Caco-2 (cell line): Measurements from ENCODE around the gene ZFYVE9. TPM values are rescaled to one million over a fixed set of nuclear protein-coding genes. Genes with fewer than 3 reads are reported as not detected.

Experiments
- BruUV-seq: library from RNA; stranded (reverse); fragments of 400-500 nt; replicated peaks from 2 replicates; lab custom pipeline; 2021; lab: Mats Ljungman, UMichigan
- CTCF ChIA-PET: fragments of 300-600 bp; sonication (Branson Sonifier 250); formaldehyde crosslinking; loops from one replicate; lab custom pipeline; 2022; ENCODE audit warnings: antibody characterized with exemption; lab: Charles Lee
- POLR2A ChIA-PET: fragments of 300-600 bp; sonication (Branson Sonifier 250); formaldehyde crosslinking; loops from one replicate; lab custom pipeline; 2022; ENCODE audit warnings: antibody characterized with exemption; lab: Charles Lee
- DNase-seq, 2 experiments: peaks; one replicate each; pipeline versions ENCODE4 v3.0.0 to v3.0.0-alpha.2; 2020 to 2022
- H3K27me3 ChIP-seq: replicated peaks from 2 replicates; pipeline ENCODE4 v1.6.0; 2011; ENCODE audit warnings: low read length; ENCODE audit not compliant: control insufficient read depth, insufficient read depth
- H3K36me3 ChIP-seq: 2 replicates; pipeline ENCODE4 v1.5.1; 2011; ENCODE audit warnings: low read length; ENCODE audit not compliant: control insufficient read depth, insufficient read depth
- H3K4me1 ChIP-seq: fragments of 250-450 bp; sonication (Bioruptor Pico); 2 replicates; pipeline ENCODE4 v1.5.1; 2020; ENCODE audit warnings: mild to moderate bottlenecking
- H3K4me3 ChIP-seq: 2 replicates; pipeline ENCODE4 v1.5.1; 2011; ENCODE audit warnings: low read depth, mild to moderate bottlenecking, control low read depth, low read length
- H3K9me3 ChIP-seq: fragments of 250-450 bp; sonication (Bioruptor Pico); 2 replicates; pipeline ENCODE4 v1.5.1; 2020; ENCODE audit warnings: mild to moderate bottlenecking, moderate library complexity
- H3K27ac Mint-ChIP-seq: one replicate; pipeline ENCODE4 v1.8.0; 2022; ENCODE audit warnings: mixed read lengths; ENCODE audit not compliant: unreplicated experiment
- H3K27me3 Mint-ChIP-seq: one replicate; pipeline ENCODE4 v1.8.0; 2022; ENCODE audit warnings: mixed read lengths; ENCODE audit not compliant: insufficient read depth, unreplicated experiment
- H3K36me3 Mint-ChIP-seq: one replicate; pipeline ENCODE4 v1.8.0; 2022; ENCODE audit warnings: mild to moderate bottlenecking, mixed read lengths; ENCODE audit not compliant: insufficient read depth, unreplicated experiment
- H3K4me1 Mint-ChIP-seq: one replicate; pipeline ENCODE4 v1.8.0; 2022; ENCODE audit warnings: low read depth, mixed read lengths; ENCODE audit not compliant: unreplicated experiment
- H3K4me3 Mint-ChIP-seq: one replicate; pipeline ENCODE4 v1.8.0; 2022; ENCODE audit warnings: mild to moderate bottlenecking, moderate library complexity, mixed read lengths; ENCODE audit not compliant: unreplicated experiment
- H3K9me3 Mint-ChIP-seq: one replicate; pipeline ENCODE4 v1.8.0; 2022; ENCODE audit warnings: mixed read lengths; ENCODE audit not compliant: unreplicated experiment
- CTCF ChIP-seq, 2 experiments: fragments of 200-600 bp in 1 of 2; IDR thresholded peaks; 1 replicate in 1 of 2; 2 replicates in 1 of 2; pipeline versions ENCODE4 v1.5.1 to v1.8.0; 2011 to 2022; ENCODE audit warnings: antibody characterized with exemption in 1 of 2, control low read depth in 1 of 2, inconsistent platforms in 1 of 2, low read depth in 1 of 2, low read length in 1 of 2, mild to moderate bottlenecking in 1 of 2, moderate library complexity in 1 of 2; ENCODE audit not compliant: insufficient read depth in 1 of 2, severe bottlenecking in 1 of 2, unreplicated experiment in 1 of 2
- intact Hi-C: fragments of 100-400 bp; cut with micrococcal nuclease; formaldehyde crosslinking; loops from one replicate; pipeline ENCODE4 v1.10.0; 2022; ENCODE audit not compliant: unreplicated experiment
- total RNA-seq: library from RNA; stranded (reverse); gene quantifications from 2 replicates; pipeline ENCODE4 v1.2.3, GENCODE V29; 2022

The ZFYVE9 gene
- total RNA-seq, 1 experiment from 2014 or later = 18.4 TPM

GRCh38 chr1:52343979-52344378 lies 202.1 kb downstream of the ZFYVE9 start:
- Mint-ChIP-seq H3K9me3 (no peaks in the 10 kb centered on the region), H3K4me1 (no peaks in the 10 kb centered on the region), H3K27me3 (no peaks in the 10 kb centered on the region), H3K36me3 (peaks cover 15% of the 10 kb centered on the region), H3K4me3 (no peak overlapping the region), H3K27ac (no peak overlapping the region)
- BruUV-seq = no TSS peak
- TF ChIP-seq CTCF (IDR thresholded peaks at IDR 0.05; ENCODE audit: insufficient read depth in 1 of 2, low read depth in 1 of 2, low read length in 1 of 2, severe bottlenecking in 1 of 2, unreplicated experiment in 1 of 2) = no peak
- Histone ChIP-seq H3K9me3 (no peaks in the 10 kb centered on the region), H3K4me3 (no peak overlapping the region), H3K27me3 (no peaks in the 10 kb centered on the region), H3K36me3 (no peaks in the 10 kb centered on the region), H3K4me1 (no peaks in the 10 kb centered on the region)
- DNase-seq = no peak
- intact Hi-C loops = no loop called here
- POLR2A ChIA-PET = no interaction called here
- CTCF ChIA-PET = no interaction called here

GRCh38 chr1:52345252-52345651 lies 203.4 kb downstream of the ZFYVE9 start:
- CTCF ChIA-PET = no interaction called here

DNA sequence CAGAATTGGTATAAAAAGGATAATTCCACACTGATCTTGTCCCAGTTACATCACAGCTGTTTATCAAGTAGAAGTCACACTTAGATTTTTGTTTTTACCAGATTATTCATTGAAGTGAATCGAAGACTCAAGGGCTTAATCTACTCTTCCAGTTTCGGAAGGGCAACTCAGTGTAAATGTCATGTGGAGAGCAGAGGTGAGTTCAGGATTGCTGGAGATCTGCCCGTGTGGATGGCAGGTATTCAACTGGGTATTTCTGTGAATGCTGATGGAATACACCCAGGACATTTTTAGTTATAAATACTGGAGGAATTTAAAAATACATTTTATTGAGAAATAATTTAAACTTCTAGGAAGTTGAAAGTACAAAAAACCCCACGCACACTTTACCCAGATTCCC lies 204.8 kb downstream of the ZFYVE9 start:
- DNase-seq = no peak
- H3K27ac Mint-ChIP-seq = no peak overlapping the region
- CTCF ChIA-PET = no interaction called here
- no peak for TF ChIP-seq CTCF (IDR thresholded peaks at IDR 0.05; ENCODE audit: insufficient read depth in 1 of 2, low read depth in 1 of 2, low read length in 1 of 2, severe bottlenecking in 1 of 2, unreplicated experiment in 1 of 2)
- Histone ChIP-seq H3K36me3 (no peaks in the 10 kb centered on the region), H3K4me1 (no peaks in the 10 kb centered on the region), H3K4me3 (no peak overlapping the region), H3K9me3 (no peaks in the 10 kb centered on the region), H3K27me3 (no peaks in the 10 kb centered on the region)
- BruUV-seq = no TSS peak
- no peak overlapping the region for H3K4me3 Mint-ChIP-seq
- intact Hi-C loops = no loop called here
- POLR2A ChIA-PET = no interaction called here
- no peaks in the 10 kb centered on the region for H3K27me3 Mint-ChIP-seq
- H3K36me3 Mint-ChIP-seq = peaks cover 26% of the 10 kb centered on the region
- H3K9me3 Mint-ChIP-seq = no peaks in the 10 kb centered on the region
- H3K4me1 Mint-ChIP-seq = no peaks in the 10 kb centered on the region

More at GRCh38 chr1:52345252-52345651, 203.4 kb downstream of the ZFYVE9 start:
- Mint-ChIP-seq H3K9me3 (no peaks in the 10 kb centered on the region), H3K27me3 (no peaks in the 10 kb centered on the region), H3K36me3 (peaks cover 19% of the 10 kb centered on the region), H3K27ac (no peak overlapping the region), H3K4me1 (no peaks in the 10 kb centered on the region), H3K4me3 (no peak overlapping the region)
- Histone ChIP-seq H3K4me3 (no peak overlapping the region), H3K4me1 (no peaks in the 10 kb centered on the region), H3K9me3 (no peaks in the 10 kb centered on the region), H3K27me3 (no peaks in the 10 kb centered on the region), H3K36me3 (no peaks in the 10 kb centered on the region)
- no TSS peak for BruUV-seq
- intact Hi-C loops = no loop called here
- no peak for TF ChIP-seq CTCF (IDR thresholded peaks at IDR 0.05; ENCODE audit: insufficient read depth in 1 of 2, low read depth in 1 of 2, low read length in 1 of 2, severe bottlenecking in 1 of 2, unreplicated experiment in 1 of 2)
- no peak for DNase-seq
- POLR2A ChIA-PET = no interaction called here
